Epithelial cell of esophagus (primary cell): ENCODE measurements around the gene TPT1.
"Not testable (repeated sequence)": the region's sequence is repeated elsewhere in the genome, so short reads cannot be mapped to it uniquely, and the experiment has no call there.

Experiments
- DNase-seq: peaks from one replicate; pipeline ENCODE4 v3.0.0; 2010; ENCODE audit warnings: low read depth
- H3K4me3 ChIP-seq: 2 replicates; pipeline ENCODE4 v1.5.1; 2011; ENCODE audit warnings: mild to moderate bottlenecking, low read length, control low read depth
- TF ChIP-seq, protein P1 (sequence below): IDR thresholded peaks from 2 replicates; pipeline ENCODE4 v1.5.1; 2011; ENCODE audit warnings: low read depth, mild to moderate bottlenecking, low read length, control low read depth, inconsistent platforms; ENCODE audit not compliant: insufficient read depth; ENCODE audit errors: missing control alignments

The TPT1 gene

DNA sequence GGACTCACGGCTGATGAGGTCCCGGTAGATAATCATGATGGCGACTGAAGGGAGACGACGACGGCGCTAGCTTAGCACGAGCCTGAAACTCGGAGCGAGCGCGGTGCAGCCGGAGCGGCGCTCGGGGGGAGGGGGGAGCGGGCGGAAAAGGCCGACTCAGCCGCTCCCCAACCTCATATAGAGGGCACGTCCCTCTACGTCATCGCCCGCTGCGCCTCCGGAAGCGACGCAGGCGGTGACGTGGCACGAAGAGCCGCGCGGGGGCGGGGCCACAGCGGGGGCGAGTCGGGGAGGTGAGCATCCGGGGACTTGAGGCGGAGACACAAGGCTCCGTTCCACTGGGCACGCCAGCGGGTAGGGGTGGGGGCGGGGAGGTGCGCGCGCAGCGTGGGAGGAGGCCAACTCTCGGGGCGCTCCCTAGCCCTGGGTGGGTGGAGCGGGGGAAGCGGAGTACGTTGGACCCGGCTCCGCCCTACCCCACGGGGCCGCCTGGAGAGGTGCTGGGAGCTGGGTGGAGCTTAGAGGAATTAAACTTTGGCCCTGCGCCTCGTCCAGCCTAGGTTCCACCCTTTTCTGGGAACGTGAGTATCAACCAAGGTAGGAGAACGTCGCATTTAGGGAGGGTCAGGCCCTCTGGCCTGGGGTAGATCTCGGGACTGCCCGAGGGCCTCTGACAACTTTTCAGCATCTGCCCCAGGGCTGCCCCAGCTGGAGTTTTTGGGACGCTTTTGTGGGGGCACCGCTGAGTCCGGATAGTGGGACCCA is at the start of gene TPT1:
TPT1 (minus strand) TSS at position 150 of the 765 bp plus-strand sequence; CDS start at position 36, 114 bp downstream.
- TF ChIP-seq, protein P1, sequence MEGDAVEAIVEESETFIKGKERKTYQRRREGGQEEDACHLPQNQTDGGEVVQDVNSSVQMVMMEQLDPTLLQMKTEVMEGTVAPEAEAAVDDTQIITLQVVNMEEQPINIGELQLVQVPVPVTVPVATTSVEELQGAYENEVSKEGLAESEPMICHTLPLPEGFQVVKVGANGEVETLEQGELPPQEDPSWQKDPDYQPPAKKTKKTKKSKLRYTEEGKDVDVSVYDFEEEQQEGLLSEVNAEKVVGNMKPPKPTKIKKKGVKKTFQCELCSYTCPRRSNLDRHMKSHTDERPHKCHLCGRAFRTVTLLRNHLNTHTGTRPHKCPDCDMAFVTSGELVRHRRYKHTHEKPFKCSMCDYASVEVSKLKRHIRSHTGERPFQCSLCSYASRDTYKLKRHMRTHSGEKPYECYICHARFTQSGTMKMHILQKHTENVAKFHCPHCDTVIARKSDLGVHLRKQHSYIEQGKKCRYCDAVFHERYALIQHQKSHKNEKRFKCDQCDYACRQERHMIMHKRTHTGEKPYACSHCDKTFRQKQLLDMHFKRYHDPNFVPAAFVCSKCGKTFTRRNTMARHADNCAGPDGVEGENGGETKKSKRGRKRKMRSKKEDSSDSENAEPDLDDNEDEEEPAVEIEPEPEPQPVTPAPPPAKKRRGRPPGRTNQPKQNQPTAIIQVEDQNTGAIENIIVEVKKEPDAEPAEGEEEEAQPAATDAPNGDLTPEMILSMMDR = no peak

DNA sequence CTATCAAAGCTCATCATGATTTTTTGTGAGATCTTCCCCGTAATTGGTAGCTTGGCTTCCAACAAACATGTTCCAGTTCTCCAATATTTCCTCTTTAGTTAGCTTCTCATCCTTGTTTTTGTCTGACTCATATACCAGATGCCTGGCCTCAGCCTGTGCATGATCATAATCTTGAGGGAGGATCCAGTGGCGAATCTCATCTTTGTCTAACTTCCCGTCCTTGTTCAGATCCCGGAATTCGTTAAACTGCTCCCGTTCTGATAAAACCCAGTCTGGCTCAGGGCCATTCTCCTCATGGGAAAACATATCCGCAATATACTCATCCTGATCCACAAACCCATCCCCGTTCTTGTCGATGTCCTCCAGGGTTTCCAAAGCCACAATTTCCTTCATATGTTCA is 49.4 kb upstream of the TPT1 start:
- not testable (repeated sequence) for DNase-seq, H3K4me3 ChIP-seq

More for the DNA sequence above, at the start of gene TPT1:
- DNase-seq = peak; percentile 99
- H3K4me3 ChIP-seq = peak within 1 kb of the TSS; percentile 91

DNA sequence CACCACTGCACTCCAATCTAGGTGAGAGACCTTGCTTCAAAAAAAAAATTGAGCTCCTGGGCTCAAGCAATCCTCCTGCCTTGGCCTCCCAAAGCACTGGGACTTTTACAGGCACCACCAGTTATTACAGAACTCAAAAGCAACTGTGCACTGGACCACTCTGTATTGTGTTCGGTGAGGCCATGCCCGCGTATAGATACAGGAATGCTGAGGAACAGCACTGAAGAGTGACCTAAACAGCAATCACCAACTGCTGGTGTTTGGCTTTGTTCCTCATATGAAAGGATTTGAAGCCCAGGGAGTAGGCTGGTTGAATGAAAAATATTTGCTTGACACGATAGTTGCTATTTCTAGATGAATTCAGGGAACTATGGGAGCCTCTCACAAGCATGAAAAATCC is 47.7 kb upstream of the TPT1 start:
- TF ChIP-seq, protein P1 = no peak
- no peak for DNase-seq
- no peak overlapping the region for H3K4me3 ChIP-seq

DNA sequence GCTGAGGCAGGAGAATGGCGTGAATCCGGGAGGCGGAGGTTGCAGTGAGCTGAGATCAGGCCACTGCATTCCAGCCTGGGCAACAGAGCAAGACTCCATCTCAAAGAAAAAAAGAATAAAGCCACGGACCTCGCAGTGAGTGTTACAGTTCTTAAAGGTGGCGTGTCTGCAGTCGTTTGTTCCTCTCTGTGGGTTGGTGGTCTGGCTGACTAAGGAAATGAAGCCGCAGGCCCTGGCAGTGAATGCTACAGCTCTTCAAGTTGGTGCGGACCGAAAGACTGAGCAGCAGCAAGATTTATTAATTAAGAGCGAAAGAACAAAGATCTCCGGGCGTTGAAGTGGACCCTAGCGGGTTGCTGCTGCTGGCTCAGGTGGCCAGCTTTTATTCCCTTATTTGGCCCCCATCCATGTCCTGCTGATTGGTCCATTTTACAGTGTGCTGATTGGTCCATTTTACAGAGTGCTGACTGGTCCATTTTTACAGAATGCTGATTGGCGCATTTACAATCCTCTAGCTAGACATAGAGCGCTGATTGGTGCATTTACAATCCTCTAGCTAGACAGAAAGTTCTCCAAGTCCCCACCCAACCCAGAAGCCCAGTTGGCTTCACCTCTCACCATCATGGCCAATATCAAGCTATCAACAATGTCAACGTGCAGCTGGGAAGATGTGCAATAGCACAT is 46.1 kb upstream of the TPT1 start:
- not testable (repeated sequence) for DNase-seq, H3K4me3 ChIP-seq

DNA sequence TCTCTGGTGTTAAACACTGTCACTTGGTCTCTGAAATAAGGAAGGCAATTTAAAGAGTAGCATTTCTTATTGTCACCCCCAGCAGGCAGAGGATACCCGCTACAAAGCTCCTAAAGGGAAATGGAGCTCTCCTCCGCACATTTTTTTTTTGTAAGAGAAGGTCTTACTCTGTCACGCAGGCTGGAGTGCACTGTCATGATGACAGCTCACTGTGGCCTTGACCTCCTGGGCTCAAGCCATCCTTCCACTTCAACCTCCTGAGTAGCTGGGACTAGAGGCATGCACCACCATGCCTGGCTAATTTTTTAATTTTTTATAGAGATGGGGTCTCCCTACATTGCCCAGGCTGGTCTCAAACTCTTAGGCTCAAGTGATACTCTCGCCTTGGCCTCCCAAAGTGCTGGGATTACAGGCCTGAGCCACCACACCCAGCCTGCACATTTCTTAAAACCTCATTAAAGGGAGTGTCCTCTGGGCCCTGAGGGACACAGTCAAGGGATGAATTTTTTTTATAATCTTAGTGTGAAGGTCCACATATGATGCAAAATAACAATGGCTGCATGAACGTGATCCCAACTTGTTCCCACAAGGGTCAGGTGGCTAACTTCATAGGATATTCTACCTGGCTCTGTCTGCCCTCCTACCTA is 45.0 kb upstream of the TPT1 start:
- H3K4me3 ChIP-seq = no peak overlapping the region
- TF ChIP-seq, protein P1 = no peak
- no peak for DNase-seq

DNA sequence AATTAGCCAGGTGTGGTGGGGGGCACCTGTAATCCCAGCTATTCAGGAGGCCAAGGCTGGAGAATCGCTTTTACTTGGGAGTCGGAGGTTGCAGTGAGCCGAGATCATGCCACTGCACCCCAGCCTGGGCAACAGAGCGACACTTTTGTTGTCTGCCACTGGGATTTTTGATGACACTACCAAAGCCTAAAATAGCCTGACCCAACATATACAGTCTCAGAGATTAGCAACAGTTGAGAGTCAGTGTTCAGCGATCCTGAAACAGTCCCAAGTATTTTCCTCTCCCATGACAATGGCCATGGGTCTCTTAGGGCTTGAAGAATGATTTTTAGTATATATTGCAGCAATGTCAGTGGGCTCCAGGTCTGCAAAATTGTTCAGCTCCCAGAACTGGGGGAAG is 44.3 kb upstream of the TPT1 start:
- TF ChIP-seq, protein P1 = no peak
- DNase-seq = no peak
- H3K4me3 ChIP-seq = no peak overlapping the region

DNA sequence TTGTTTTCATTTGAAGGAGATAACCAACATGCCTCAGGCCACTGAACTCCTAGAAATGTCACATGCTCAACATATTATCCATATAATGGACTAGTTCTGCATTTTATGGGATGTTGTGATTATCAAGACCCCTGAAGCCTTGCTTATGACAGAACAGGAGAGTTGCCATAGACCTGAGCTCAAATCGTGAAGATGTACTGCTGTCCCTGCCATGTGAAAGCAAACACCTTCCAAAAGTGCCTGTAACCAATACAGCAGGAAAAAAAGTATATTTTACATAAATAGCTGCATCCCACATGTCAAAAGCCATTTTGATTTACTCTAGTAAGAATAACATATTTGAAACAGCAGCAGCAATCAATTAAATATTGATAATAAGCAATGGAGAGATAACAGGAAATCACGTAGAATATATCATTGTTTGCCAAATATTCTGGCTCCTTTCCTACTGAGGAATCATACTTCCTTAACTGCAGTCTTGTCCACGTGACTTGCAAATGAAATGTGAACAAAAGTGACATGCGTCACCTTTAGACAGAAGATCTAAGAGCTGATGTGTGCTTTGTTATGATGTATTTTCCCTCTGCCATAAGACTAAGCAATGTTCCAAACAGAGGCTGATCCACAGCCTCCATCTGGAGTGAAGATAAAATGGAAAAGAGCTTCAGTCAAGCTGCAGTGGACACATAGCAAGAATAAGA is 43.6 kb upstream of the TPT1 start:
- H3K4me3 ChIP-seq = no peak overlapping the region

DNA sequence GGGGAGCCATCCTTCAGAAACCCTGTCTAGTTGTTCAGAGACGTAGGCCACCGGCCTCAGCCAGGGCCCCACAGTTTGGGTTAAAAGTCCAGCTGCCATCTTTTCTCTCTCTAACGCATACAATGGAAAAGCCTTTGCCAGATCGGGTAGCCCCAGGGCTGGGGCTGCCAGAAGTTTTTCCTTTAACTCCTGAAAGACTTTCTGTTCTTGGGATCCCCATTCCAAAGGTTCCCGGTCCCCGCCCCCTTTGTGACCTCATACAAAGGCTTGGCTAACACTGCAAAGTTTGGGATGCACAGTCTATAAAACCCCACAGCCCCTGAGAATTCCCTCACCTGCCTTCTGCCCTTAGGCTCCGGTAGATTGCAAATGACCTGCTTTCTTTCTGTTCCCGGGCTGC is 41.8 kb upstream of the TPT1 start:
- H3K4me3 ChIP-seq, DNase-seq: not testable (repeated sequence)

More for the DNA sequence above, 43.6 kb upstream of the TPT1 start:
- TF ChIP-seq, protein P1 = no peak
- no peak for DNase-seq
